HG02970 (cell line): Measurements from ENCODE around the gene TFDP1.

Experiments
- ATAC-seq: cut with Tn5 transposase; IDR thresholded peaks from one replicate; pipeline ENCODE4 v1.9.1; 2021; ENCODE audit warnings: mild to moderate bottlenecking, moderate library complexity, moderate number of reproducible peaks; ENCODE audit not compliant: unreplicated experiment, low FRiP score

The TFDP1 gene

GRCh38 chr13:113628291-113629270 is 44.0 kb downstream of the TFDP1 start:
- ATAC-seq = no peak

GRCh38 chr13:113629866-113630265 is 45.3 kb downstream of the TFDP1 start:
- ATAC-seq = no peak

- no peak for ATAC-seq
Observed at GRCh38 chr13:113630296-113630695, 45.7 kb downstream of the TFDP1 start.

GRCh38 chr13:113630804-113631203 is 46.3 kb downstream of the TFDP1 start:
- ATAC-seq = no peak

GRCh38 chr13:113631341-113632095 is 47.0 kb downstream of the TFDP1 start:
- ATAC-seq = no peak

GRCh38 chr13:113632706-113633484 is 48.3 kb downstream of the TFDP1 start:
- no peak for ATAC-seq

- ATAC-seq = no peak
Observed at GRCh38 chr13:113633485-113633873, 48.9 kb downstream of the TFDP1 start.

GRCh38 chr13:113634279-113635047 is 49.9 kb downstream of the TFDP1 start:
- ATAC-seq = no peak

- no peak for ATAC-seq
Observed at GRCh38 chr13:113635048-113635420, 50.5 kb downstream of the TFDP1 start.

- no peak for ATAC-seq
Observed at GRCh38 chr13:113635709-113636108, 51.2 kb downstream of the TFDP1 start.

GRCh38 chr13:113636266-113636963 is 51.9 kb downstream of the TFDP1 start:
- no peak for ATAC-seq

- ATAC-seq = no peak
Observed at GRCh38 chr13:113637262-113638160, 53.0 kb downstream of the TFDP1 start.

GRCh38 chr13:113638173-113638746 is 53.7 kb downstream of the TFDP1 start:
- no peak for ATAC-seq

- ATAC-seq = no peak
Observed at GRCh38 chr13:113638806-113639205, 54.3 kb downstream of the TFDP1 start.

- no peak for ATAC-seq
Observed at GRCh38 chr13:113639616-113640262, 55.2 kb downstream of the TFDP1 start.

GRCh38 chr13:113641426-113641825 is 56.9 kb downstream of the TFDP1 start:
- ATAC-seq = no peak

- no peak for ATAC-seq
Observed at GRCh38 chr13:113642563-113642962, 58.0 kb downstream of the TFDP1 start.

- ATAC-seq = no peak
Observed at GRCh38 chr13:113643593-113643992, 59.0 kb downstream of the TFDP1 start.
